Endothelial cell of hepatic sinusoid (primary cell): ENCODE data around the gene TMA7.
"Not testable (repeated sequence)": the region's sequence is repeated elsewhere in the genome, so short reads cannot be mapped to it uniquely, and the experiment has no call there.

ENCODE experiments used
- in situ Hi-C: cut with HindIII; loops from 2 replicates; pipeline ENCODE4 v1.10.0; 2017; ENCODE audit warnings: low sequenced_read_pairs

The TMA7 gene

DNA sequence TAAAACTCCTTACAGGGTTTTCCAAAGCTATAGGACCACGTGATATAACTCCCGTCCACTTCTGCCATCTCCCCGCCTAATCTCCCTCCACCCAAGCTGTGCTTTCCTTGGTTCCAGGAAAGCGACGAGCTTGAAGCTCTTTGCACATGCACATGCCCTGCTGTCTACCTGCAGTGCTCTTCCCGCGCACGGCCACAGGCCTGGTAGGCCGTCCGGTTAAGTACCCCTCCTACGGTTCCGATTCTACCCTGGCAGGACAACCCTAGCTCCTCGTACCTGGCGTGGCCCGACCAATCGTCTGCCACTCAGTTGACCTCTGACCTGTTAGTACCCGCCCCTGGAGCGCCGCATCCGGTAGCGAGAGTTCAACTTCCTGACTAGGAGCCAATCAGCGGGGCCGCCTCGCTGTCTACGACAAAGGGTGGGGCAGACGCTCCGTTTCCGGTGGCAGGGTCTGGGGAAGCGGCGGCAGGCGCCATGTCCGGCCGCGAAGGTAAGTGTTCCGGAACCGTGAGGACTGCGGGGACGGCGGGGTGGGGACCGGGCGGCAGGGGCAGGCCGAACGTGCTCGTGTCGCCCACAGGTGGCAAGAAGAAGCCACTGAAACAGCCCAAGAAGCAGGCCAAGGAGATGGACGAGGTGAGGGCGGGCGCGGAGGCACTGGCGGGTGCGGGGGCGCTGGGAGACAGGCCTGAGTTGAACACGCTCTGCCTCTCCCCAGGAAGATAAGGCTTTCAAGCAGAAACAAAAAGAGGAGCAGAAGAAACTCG is at the start of gene TMA7, which contains the start of gene CCDC51:
TMA7 (plus strand) TSS at position 438 of the 770 bp plus-strand sequence; CDS start at position 478, 40 bp downstream.
CCDC51 (minus strand) TSS at position 300 of the 770 bp plus-strand sequence. CDS start 4,991 bp downstream, outside the sequence.
- in situ Hi-C loops = loop anchor here (10.0 kb wide), 1 partner anchor 215 kb away; the partner anchor contains the start of gene CAMP

DNA sequence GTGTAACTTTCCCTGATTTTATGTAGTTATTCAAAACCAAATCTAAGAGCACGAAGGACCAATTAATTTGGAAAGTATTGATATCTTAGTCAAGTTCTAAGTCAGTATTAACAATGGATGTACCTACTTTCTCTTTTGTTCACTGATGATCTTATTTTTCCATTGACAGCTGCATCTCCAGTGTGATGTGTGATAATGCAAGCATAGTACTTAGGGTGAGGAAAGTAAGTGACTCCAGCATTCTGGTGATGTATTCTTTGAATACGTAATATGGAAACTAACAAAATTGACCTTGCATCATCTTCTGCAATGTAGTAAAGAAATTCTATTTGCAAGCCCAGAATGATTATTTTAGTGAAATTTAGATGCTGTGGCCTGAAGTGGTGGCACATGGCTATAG is 45.7 kb upstream of the TMA7 start:
- in situ Hi-C loops = no loop called here

- in situ Hi-C loops = loop anchor here (5.0 kb wide), 1 partner anchor 52 kb away; the partner anchor contains the start of gene ATRIP
Observed at GRCh38 chr3:48395714-48396113, 44.3 kb upstream of the TMA7 start.

- in situ Hi-C loops = loop anchor here (5.0 kb wide), 1 partner anchor 49 kb away; the partner anchor contains the start of gene ATRIP
Observed at GRCh38 chr3:48397767-48398681, 42.0 kb upstream of the TMA7 start.

DNA sequence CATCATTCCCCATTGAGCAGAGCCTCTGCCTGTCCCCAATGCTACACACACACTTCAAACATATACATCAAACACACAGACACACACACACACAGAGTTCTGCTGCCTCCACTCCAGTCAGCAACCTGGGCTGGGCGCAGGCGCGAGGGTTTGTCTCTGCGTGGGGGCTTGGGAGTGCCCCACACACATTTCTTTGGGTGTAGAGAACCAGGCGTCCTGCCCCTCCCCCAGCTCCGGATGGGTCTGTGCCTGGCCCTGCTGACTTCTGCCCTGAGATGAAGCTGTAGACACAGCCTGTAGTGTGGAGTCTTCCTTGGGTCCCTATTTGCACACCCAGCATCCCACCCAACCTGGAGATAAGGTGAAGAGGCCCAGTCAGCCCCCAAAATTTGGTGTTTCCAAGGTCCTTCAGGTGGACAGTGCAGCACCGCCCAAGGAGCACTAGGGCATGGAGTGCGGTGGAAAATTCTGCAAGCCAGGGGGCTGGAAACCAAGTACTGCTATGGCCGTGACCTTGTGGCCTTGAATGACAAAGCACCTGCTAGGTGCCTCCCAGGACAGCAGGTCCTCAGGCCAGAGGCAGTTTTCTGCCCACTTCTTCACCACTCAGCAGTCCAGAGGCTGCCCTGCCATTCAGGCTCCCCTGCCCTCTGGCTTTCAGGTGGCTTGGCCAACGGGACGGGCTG is 41.2 kb upstream of the TMA7 start:
- in situ Hi-C loops = loop anchor here (5.0 kb wide), 1 partner anchor 48 kb away; the partner anchor contains the start of gene ATRIP

DNA sequence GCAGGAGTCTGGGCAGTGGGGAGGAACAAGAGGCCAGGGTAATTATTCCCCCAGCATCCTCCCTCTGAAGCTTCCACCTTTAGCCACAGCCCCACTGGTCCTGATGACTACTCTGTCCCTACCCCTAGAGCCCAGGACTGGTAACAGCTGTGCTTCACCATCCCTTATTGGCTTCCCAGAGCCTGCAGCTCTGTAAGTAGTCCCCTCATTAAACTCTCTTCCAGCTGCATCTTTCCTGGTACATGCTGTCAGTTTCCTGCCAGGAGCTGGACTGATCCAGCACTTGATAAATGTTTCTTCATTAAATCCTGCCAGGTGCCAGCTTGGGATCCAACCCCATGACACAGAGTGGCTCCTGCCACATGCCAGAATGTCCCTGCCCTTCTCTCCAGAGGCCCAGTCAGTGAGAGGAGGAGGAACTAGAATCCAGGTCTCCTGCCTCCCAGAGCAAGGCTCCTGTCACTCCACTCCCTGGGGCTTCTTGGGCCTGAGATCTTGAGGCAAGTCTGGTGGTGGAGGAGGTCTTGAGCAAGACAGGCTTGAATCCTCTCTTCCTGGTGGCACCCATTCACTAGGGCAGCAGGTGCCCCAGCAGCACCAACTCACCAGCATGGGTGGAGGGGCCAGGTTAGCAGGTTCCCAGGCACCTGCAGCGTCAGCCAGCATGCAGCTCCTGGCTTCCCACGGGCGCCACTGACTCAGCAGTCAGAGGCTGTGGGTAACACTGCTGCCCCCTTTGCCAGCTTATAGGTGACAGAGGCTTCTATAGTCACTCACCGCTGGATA is 40.5 kb upstream of the TMA7 start:
- in situ Hi-C loops = loop anchor here (5.0 kb wide), 1 partner anchor 48 kb away; the partner anchor contains the start of gene ATRIP

DNA sequence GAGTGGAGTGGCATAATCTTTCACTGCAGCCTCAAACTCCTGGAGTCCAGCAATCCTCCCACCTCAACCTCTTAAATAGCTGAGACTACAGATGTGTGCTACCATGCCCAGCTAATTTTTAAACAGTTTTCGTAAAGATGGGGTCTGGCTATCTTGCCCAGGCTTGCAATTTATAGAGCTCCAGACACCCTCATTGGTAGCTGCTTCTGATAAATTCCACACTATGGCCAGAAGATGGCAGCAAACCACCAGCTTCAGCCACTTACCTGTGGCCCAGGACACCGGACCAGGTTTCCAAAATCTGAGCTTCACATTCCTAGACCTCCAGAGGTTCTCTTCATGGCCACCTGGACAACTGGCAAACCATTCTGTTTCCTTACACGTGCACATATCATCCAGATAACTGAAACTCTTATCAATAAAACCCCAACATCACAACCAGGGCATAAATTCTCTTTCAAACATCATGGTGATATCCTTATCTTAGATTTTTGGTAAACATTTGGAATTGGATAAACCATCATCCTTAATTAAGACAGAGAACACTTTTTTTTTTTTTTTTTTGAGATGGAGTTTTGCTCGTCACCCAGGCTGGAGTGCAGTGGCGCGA is 39.1 kb upstream of the TMA7 start:
- in situ Hi-C loops = no loop called here

GRCh38 chr3:48401434-48401901 is 38.6 kb upstream of the TMA7 start:
- in situ Hi-C loops = not testable (repeated sequence)

DNA sequence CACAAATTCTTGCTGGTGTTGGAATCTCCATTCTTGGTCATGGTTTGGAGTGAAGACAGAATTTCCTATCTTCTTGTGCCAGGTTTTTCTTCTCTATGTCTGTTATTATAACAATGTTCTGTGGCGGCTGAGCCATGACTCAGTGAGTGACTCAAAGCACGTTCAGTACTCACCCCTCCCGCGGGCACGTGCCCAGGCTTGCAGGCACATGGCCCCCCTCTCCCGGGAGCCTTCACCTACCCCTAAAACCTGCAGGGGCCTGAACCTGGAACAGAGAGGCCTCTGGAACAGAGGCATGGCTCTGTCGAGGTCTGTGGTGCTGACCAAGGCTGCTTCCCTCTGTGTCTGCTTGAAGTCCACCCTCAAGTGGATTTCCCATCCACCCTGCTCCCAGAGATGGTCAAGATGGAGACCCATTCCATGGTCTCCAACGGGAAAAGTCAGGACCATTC is 37.8 kb upstream of the TMA7 start:
- in situ Hi-C loops = no loop called here

- in situ Hi-C loops = no loop called here
Observed at GRCh38 chr3:48402907-48403306, 37.1 kb upstream of the TMA7 start.

- in situ Hi-C loops = no loop called here
Observed at GRCh38 chr3:48403533-48404439, 36.3 kb upstream of the TMA7 start.

DNA sequence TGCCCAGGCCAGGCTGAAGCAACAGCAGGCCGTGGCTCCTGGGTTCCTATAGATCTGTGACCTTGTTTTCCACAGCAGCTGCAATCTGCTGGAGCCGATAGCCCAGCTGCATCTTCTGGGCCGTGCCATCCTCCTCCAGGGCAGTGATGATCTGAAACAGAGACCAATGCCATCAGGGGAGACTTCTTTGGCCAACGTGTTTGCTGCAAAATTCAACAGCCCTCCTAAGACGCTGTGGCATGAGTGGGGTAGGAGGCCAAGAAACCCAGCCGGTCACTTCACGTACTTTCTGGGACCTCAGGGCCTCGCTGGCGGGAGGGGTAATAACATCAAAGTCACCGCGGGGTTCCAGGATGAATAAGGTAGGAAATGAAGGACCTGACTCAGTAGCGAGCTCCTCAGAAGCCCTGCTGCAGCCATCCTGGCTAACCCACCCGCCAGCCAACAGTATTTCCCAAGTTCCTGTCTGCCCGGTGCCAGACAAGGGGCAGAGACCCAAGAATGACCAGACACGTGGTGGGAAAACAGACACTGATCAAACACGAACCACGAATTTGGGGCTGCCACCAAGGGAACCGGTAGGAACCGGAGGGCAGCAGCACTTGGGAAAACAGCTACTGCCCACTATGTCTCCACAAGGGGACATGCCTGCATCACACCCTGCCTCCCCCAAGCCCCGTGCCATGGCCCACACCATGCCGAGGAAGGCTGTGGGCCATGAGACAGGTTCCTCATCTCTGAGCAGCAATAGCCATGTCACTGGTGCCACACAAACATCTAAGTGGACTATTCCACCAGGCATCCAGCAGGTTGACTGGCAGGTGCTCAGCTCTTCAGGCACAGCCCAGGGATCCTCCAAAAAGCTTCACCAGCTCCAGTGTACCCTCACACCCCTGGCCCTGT is 35.4 kb upstream of the TMA7 start:
- in situ Hi-C loops = no loop called here

DNA sequence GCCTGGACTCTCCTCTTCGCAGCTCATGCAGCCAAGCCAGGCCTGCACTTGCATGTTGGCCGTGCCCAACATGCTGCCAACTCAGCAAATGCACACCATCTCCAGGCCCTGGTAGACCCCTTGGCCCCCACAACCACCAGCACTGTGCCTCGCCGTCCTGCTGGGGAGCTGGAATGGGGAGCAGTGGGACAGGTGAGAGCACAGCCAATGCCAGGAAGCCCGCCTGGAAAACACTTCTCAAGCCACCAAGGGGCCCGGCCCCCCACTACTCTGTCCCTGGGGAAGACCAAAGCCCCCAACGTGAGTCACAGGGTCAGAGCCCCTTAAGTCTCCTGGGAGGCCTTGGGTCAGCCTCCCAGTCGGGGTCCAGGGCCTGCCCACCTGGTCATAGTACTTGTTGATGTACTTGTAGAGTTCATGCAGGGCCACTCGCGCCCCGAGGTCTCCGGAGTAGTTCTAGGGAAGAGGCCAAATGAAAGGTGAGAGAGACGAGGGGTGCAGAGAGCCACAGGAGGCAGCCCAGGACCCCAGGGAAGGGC is 34.6 kb upstream of the TMA7 start:
- in situ Hi-C loops = no loop called here

GRCh38 chr3:48405971-48406370 is 34.1 kb upstream of the TMA7 start:
- in situ Hi-C loops = no loop called here

DNA sequence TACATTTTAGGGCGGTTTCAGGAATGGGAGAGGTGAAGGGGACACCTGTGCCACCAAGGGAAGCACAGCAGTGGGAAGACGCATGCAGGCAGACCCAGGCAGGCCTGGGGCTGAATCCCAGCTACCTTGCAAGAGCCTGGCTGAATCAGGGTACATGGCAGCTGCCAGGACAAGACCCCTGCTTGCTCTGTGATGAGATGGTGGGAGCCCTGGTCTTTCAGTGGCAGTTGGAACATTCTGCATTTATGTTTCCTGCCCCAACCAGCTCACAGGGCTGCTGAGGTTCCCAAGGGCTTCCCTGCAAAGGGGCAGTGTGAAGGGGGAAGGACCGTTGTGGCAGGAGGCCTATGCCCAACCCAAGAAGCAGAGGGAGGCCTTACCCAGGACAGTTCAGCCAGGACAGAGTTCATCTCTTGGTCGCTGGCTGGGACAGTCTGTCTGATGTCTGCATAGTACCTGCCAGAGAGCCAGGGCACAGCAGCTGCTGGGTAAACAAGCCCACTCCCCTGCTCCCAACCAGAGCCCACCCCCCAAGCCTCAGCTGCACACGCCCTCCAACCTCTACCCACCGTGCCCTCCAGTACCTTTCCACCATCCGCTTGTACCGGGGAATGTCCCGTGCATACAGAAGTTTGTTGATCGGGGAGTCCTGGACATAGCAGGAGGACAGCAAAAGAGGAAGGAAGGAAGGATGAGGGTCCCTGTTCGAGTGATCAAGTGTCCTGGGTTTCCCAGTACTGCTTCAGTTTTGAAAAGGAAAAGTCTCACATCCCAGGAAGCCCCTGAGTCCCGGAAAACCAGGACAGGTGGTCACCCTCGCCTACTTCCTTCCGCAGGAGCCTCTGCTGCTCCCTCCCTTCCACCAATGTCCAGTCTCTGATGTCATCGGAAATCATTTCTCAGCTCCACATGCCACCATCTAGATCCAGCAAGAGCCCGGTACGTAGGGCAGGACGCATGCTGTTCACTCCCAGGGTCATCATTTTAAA is 33.3 kb upstream of the TMA7 start:
- in situ Hi-C loops = no loop called here
